ENCODE measurements around the gene ESPL1. TPM values are rescaled to one million over a fixed set of nuclear protein-coding genes. Genes with fewer than 3 reads are reported as not detected.
A peak's percentile ranks its signal among the peaks of the same experiment; 100 is the strongest.

The ESPL1 gene
- polyA plus RNA-seq, 2 of the 4 experiments (the other 2 are of a cell fraction): 10.0 to 16.5 TPM

- no peak overlapping the region for H3K4me3 ChIP-seq
- POLR2A ChIA-PET: no interaction called here
These were observed 33.7 kb upstream of the ESPL1 start for GRCh38 chr12:53234271-53234914.

GRCh38 chr12:53235164-53235563, 32.9 kb upstream of the ESPL1 start:
- TF ChIP-seq HEYL (CRISPR knock-in tag; IDR thresholded peaks at IDR 0.05): no peak
- no peak for TF ChIP-seq HMGXB4 (CRISPR knock-in tag; IDR thresholded peaks at IDR 0.05; ENCODE audit: borderline replicate concordance)
- no peak for TF ChIP-seq EHMT2 (IDR thresholded peaks at IDR 0.05; ENCODE audit: low read depth)
- TF ChIP-seq PHF8 (IDR thresholded peaks at IDR 0.05; ENCODE audit: borderline replicate concordance, low read depth): no peak
- no peak for TF ChIP-seq KDM1A (IDR thresholded peaks at IDR 0.05; ENCODE audit: low read depth)
- TF ChIP-seq ZC3H11A (IDR thresholded peaks at IDR 0.05): no peak
- TF ChIP-seq EHF (CRISPR knock-in tag; IDR thresholded peaks at IDR 0.05): no peak
- no peak for TF ChIP-seq HOXA7 (CRISPR knock-in tag; IDR thresholded peaks at IDR 0.05)
- TF ChIP-seq CHD2 (IDR thresholded peaks at IDR 0.05; ENCODE audit: low read length, partially characterized antibody): no peak
- no peak for TF ChIP-seq HOXB5 (CRISPR knock-in tag; IDR thresholded peaks at IDR 0.05)
- TF ChIP-seq SMC3 (IDR thresholded peaks at IDR 0.05): no peak
- TF ChIP-seq RNF2 (IDR thresholded peaks at IDR 0.05; ENCODE audit: borderline replicate concordance, low read depth): no peak
- ChIA-PET POLR2A (no interaction called here), CTCF (interaction anchor here (1.5 to 2.9 kb wide), 6 partner anchors 8 to 75 kb away, joined by 3 to 15 read pairs (median 6); a partner anchor contains a TSS)
- H3K9me3 ChIP-seq: no peaks in the 10 kb centered on the region
- 48% methylated on average over 3 of the region's 3 CpGs for whole genome bisulfite sequencing (ENCODE audit: missing lambda C conversion rate)
- FAIRE-seq (no peak), DNase-seq (ENCODE audit: low read depth in 1 of 2, low spot score in 1 of 2) (no peak), ATAC-seq (no peak)
- H3K4me1 ChIP-seq: peaks cover 36% of the 10 kb centered on the region
- no peak overlapping the region for H3K4me3 ChIP-seq
- H3K4me2 ChIP-seq: no peak overlapping the region
- no peak overlapping the region for H3K27ac ChIP-seq

More at GRCh38 chr12:53234271-53234914, 33.7 kb upstream of the ESPL1 start:
- H3K4me1 ChIP-seq: peaks cover 36% of the 10 kb centered on the region
- CTCF ChIA-PET: interaction anchor here (1.1 to 2.9 kb wide), 4 partner anchors 9 to 21 kb away, joined by 3 to 15 read pairs (median 8); no protein-coding TSS in a partner anchor
- 31% methylated on average over 12 of the region's 12 CpGs for WGBS (ENCODE audit: missing lambda C conversion rate)
- TF ChIP-seq ZFP36 (IDR thresholded peaks at IDR 0.05; ENCODE audit: borderline replicate concordance, partially characterized antibody): no peak
- TF ChIP-seq POLR2A (IDR thresholded peaks at IDR 0.05; ENCODE audit: low read length): no peak
- TF ChIP-seq BHLHE40 (IDR thresholded peaks at IDR 0.05; ENCODE audit: low read depth, low read length): no peak
- peak overlapping the region; percentile 97 for H3K4me2 ChIP-seq
- peak overlapping the region in 1 of 2 experiments; percentile 92; a peak in 2 of 6 replicates for H3K27ac ChIP-seq
- no peak for FAIRE-seq
- no peak for DNase-seq (ENCODE audit: low read depth in 1 of 2, low spot score in 1 of 2)
- ATAC-seq: no peak
- no peaks in the 10 kb centered on the region for H3K9me3 ChIP-seq

GRCh38 chr12:53235742-53236442, 32.2 kb upstream of the ESPL1 start:
- ChIA-PET POLR2A (no interaction called here), CTCF (interaction anchor here (0.7 to 3.0 kb wide), 9 partner anchors 8 to 170 kb away, joined by 3 to 15 read pairs (median 6); partner anchors contain the start of gene AAAS)
- Histone ChIP-seq H3K9me3 (no peaks in the 10 kb centered on the region), H3K4me2 (no peak overlapping the region), H3K4me3 (no peak overlapping the region), H3K4me1 (peaks cover 29% of the 10 kb centered on the region), H3K27ac (no peak overlapping the region)
- ATAC-seq: no peak
- DNase-seq (ENCODE audit: low read depth in 1 of 2, low spot score in 1 of 2): no peak
- 76% methylated on average over 9 of the region's 9 CpGs for WGBS (ENCODE audit: missing lambda C conversion rate)
- TF ChIP-seq RFX5 (IDR thresholded peaks at IDR 0.05) (no peak), CHD2 (IDR thresholded peaks at IDR 0.05; ENCODE audit: low read length, partially characterized antibody) (no peak), HEYL (CRISPR knock-in tag; IDR thresholded peaks at IDR 0.05) (no peak), PBX3 (IDR thresholded peaks at IDR 0.05) (no peak)
- no peak for FAIRE-seq
